C4-2B (cell line): ENCODE measurements around the gene MRPL3.

Source experiments
- CTCF ChIP-seq: fragments of 450-650 bp; conservative IDR thresholded peaks from 2 replicates; pipeline ENCODE4 v1.5.1; 2017; ENCODE audit warnings: mild to moderate bottlenecking
- ZFX ChIP-seq: fragments of 450-650 bp; IDR thresholded peaks from 2 replicates; pipeline ENCODE4 v1.6.1; 2017

DNA sequence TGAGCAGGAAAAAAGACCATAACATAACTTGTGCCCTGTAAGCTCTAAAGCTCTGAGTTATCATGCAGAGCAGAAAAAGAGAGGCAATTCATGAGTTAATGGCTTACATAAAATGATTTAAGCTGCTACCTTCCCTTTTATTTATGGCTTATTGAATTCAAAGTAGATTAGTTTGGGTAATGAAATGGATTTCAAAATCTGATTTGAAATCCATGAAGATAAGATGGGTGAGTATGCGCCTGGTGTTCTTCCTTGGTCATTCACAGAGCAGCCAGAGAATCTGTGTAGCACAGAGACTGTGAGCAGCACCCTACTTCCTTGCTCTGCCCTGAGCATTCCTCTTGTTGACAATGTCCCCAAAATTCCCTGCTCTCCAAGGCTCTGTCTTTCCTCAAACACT lies 36.2 kb upstream of the MRPL3 start:
- TF ChIP-seq CTCF (no peak), ZFX (no peak)
